Lung (tissue), 12 donors: ENCODE results near the gene AFP. TPM values are rescaled to one million over a fixed set of nuclear protein-coding genes. Genes with fewer than 3 reads are reported as not detected.

Source experiments
- ATAC-seq: fragments of 200-7000 bp; cut with Tn5 transposase; one replicate; pipeline ENCODE4 v1.9.1; 2020; ENCODE audit warnings: moderate number of reproducible peaks; ENCODE audit not compliant: insufficient read depth, low FRiP score
- DNase-seq, 3 donors: peaks; one replicate each; pipeline ENCODE4 v3.0.0-alpha.2; 2013 to 2017
- H3K27ac ChIP-seq, 2 donors: one replicate each; pipeline ENCODE4 v1.5.1; 2013; ENCODE audit warnings: mild to moderate bottlenecking in 2 of 2, moderate library complexity in 2 of 2, control low read depth in 1 of 2, inconsistent platforms in 1 of 2, low read depth in 1 of 2, low read length in 1 of 2
- H3K27me3 ChIP-seq, 3 donors: one replicate each; pipeline ENCODE4 v1.5.1; 2013; ENCODE audit warnings: low read length in 2 of 3; ENCODE audit not compliant: control insufficient read depth in 3 of 3, insufficient read depth in 3 of 3
- H3K36me3 ChIP-seq, 4 donors: one replicate each; pipeline ENCODE4 v1.5.1; 2013; ENCODE audit warnings: low read length in 4 of 4, mild to moderate bottlenecking in 1 of 4, moderate library complexity in 1 of 4; ENCODE audit not compliant: control insufficient read depth in 4 of 4, insufficient read depth in 4 of 4
- H3K4me1 ChIP-seq, 5 donors: one replicate each; pipeline ENCODE4 v1.5.1; 2013; ENCODE audit warnings: low read length in 5 of 5, mild to moderate bottlenecking in 2 of 5, moderate library complexity in 1 of 5; ENCODE audit not compliant: control insufficient read depth in 5 of 5, insufficient read depth in 5 of 5
- H3K4me3 ChIP-seq: one replicate; pipeline ENCODE4 v1.5.1; 2013; ENCODE audit warnings: mild to moderate bottlenecking, control low read depth, moderate library complexity
- H3K9ac ChIP-seq, 2 donors: one replicate each; pipeline ENCODE4 v1.5.1; 2013; ENCODE audit warnings: low read length in 2 of 2, control low read depth in 1 of 2; ENCODE audit not compliant: insufficient read depth in 1 of 2
- H3K9me3 ChIP-seq, 4 donors: one replicate each; pipeline ENCODE4 v1.5.1; 2013; ENCODE audit warnings: low read length in 3 of 4, mild to moderate bottlenecking in 1 of 4, moderate library complexity in 1 of 4; ENCODE audit not compliant: control insufficient read depth in 4 of 4, insufficient read depth in 3 of 4
- CTCF ChIP-seq: IDR thresholded peaks from 2 replicates; pipeline ENCODE4 v1.5.1; 2012; ENCODE audit warnings: mild to moderate bottlenecking; ENCODE audit errors: control extremely low read depth, extremely low read depth
- WGBS, 2 donors: extraction: QIAGEN DNeasy Blood & Tissue Kit; methylation state at CpG; one replicate each; pipeline ENCODE4 v1.1.7; 2013; 5-methylcytosine and 5-hydroxymethylcytosine counted together
- polyA plus RNA-seq, 2 donors: library from polyadenylated mRNA; stranded (reverse); fragments of 200-250 nt; gene quantifications; one replicate each; pipeline ENCODE4 v1.2.1, GENCODE V29; 2013
- total RNA-seq, 2 donors: library from RNA; depleted of rRNA in 1 of 2; stranded (reverse); fragments of >200 nt in 1 of 2; gene quantifications; one replicate each; pipeline ENCODE4 v1.2.1, GENCODE V29; 2014 to 2021
- donor health status: control.
- donor health status: control.
- donor health status: Bipolar disorder and iron deficiency.
- donor health status: healthy.
- donor health status: DM: yes; HTN: yes; CAD: no.

Gene AFP
- total and polyA plus RNA-seq, 4 donors = 0.11 to 1.3 TPM; not detected in 2

- TF ChIP-seq CTCF = no peak
- Histone ChIP-seq H3K27me3 (no peaks in the 10 kb centered on the region), H3K27ac (no peak overlapping the region), H3K36me3 (no peaks in the 10 kb centered on the region), H3K4me3 (no peak overlapping the region), H3K9ac (no peak overlapping the region), H3K9me3 (no peaks in the 10 kb centered on the region), H3K4me1 (no peaks in the 10 kb centered on the region)
- no peak for ATAC-seq
- DNase-seq = no peak
These were observed 14.1 kb upstream of the AFP start for GRCh38 chr4:73421708-73422457.

GRCh38 chr4:73422458-73422752 lies 13.6 kb upstream of the AFP start:
- TF ChIP-seq CTCF = no peak

GRCh38 chr4:73423184-73423583 lies 12.8 kb upstream of the AFP start:
- no peak overlapping the region for H3K27ac ChIP-seq
- H3K4me3 ChIP-seq = no peak overlapping the region
- no peaks in the 10 kb centered on the region for H3K36me3 ChIP-seq
- DNase-seq (no peak), ATAC-seq (no peak)
- no peak for TF ChIP-seq CTCF
- H3K27me3 ChIP-seq = no peaks in the 10 kb centered on the region
- H3K4me1 ChIP-seq = peaks cover 0 to 1% (median 0%) of the 10 kb centered on the region in 5 donors
- no peaks in the 10 kb centered on the region for H3K9me3 ChIP-seq
- no peak overlapping the region for H3K9ac ChIP-seq

More at GRCh38 chr4:73422458-73422752, 13.6 kb upstream of the AFP start:
- Histone ChIP-seq H3K36me3 (no peaks in the 10 kb centered on the region), H3K27ac (no peak overlapping the region), H3K27me3 (no peaks in the 10 kb centered on the region), H3K4me3 (no peak overlapping the region), H3K9me3 (no peaks in the 10 kb centered on the region), H3K9ac (no peak overlapping the region), H3K4me1 (no peaks in the 10 kb centered on the region)
- ATAC-seq (no peak), DNase-seq (no peak)
- WGBS, 2 donors = 69 to 83% methylated on average over 4 of the region's 4 CpGs

GRCh38 chr4:73426666-73427065 lies 9.4 kb upstream of the AFP start:
- DNase-seq (no peak), ATAC-seq (no peak)
- WGBS, 2 donors = 69 to 88% methylated on average over 3 of the region's 3 CpGs
- Histone ChIP-seq H3K4me3 (no peak overlapping the region), H3K27me3 (no peaks in the 10 kb centered on the region), H3K36me3 (no peaks in the 10 kb centered on the region), H3K9ac (no peak overlapping the region), H3K27ac (no peak overlapping the region), H3K4me1 (peaks cover 0 to 21% (median 0%) of the 10 kb centered on the region in 5 donors), H3K9me3 (no peaks in the 10 kb centered on the region)
- no peak for TF ChIP-seq CTCF
